ENCODE measurements around the gene SIM2.

The SIM2 gene

GRCh38 chr21:36707763-36708285 lies 8.9 kb downstream of the SIM2 start:
- DNase-seq (ENCODE audit: low read depth in 1 of 2, low spot score in 1 of 2), result no peak
- H3K27ac ChIP-seq (replicated peaks), result no peak overlapping the region
- peaks cover 93% of the 10 kb centered on the region for H3K27me3 ChIP-seq (ENCODE audit: insufficient read depth, poor library complexity, severe bottlenecking)
- no peak for TF ChIP-seq SPI1 (IDR thresholded peaks at IDR 0.05; ENCODE audit: borderline replicate concordance, low read depth)
- TF ChIP-seq, protein P1, sequence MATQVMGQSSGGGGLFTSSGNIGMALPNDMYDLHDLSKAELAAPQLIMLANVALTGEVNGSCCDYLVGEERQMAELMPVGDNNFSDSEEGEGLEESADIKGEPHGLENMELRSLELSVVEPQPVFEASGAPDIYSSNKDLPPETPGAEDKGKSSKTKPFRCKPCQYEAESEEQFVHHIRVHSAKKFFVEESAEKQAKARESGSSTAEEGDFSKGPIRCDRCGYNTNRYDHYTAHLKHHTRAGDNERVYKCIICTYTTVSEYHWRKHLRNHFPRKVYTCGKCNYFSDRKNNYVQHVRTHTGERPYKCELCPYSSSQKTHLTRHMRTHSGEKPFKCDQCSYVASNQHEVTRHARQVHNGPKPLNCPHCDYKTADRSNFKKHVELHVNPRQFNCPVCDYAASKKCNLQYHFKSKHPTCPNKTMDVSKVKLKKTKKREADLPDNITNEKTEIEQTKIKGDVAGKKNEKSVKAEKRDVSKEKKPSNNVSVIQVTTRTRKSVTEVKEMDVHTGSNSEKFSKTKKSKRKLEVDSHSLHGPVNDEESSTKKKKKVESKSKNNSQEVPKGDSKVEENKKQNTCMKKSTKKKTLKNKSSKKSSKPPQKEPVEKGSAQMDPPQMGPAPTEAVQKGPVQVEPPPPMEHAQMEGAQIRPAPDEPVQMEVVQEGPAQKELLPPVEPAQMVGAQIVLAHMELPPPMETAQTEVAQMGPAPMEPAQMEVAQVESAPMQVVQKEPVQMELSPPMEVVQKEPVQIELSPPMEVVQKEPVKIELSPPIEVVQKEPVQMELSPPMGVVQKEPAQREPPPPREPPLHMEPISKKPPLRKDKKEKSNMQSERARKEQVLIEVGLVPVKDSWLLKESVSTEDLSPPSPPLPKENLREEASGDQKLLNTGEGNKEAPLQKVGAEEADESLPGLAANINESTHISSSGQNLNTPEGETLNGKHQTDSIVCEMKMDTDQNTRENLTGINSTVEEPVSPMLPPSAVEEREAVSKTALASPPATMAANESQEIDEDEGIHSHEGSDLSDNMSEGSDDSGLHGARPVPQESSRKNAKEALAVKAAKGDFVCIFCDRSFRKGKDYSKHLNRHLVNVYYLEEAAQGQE (IDR thresholded peaks at IDR 0.05; ENCODE audit: insufficient replicate concordance, low read depth), result no peak
- TF ChIP-seq POLR2AphosphoS5 (IDR thresholded peaks at IDR 0.05; ENCODE audit: low read depth), result no peak
- TF ChIP-seq CTCF (IDR thresholded peaks at IDR 0.05; ENCODE audit: insufficient read depth, low read length), result no peak
- no peak overlapping the region for H3K4me3 ChIP-seq (replicated peaks; ENCODE audit: insufficient read depth, low read length)

DNA sequence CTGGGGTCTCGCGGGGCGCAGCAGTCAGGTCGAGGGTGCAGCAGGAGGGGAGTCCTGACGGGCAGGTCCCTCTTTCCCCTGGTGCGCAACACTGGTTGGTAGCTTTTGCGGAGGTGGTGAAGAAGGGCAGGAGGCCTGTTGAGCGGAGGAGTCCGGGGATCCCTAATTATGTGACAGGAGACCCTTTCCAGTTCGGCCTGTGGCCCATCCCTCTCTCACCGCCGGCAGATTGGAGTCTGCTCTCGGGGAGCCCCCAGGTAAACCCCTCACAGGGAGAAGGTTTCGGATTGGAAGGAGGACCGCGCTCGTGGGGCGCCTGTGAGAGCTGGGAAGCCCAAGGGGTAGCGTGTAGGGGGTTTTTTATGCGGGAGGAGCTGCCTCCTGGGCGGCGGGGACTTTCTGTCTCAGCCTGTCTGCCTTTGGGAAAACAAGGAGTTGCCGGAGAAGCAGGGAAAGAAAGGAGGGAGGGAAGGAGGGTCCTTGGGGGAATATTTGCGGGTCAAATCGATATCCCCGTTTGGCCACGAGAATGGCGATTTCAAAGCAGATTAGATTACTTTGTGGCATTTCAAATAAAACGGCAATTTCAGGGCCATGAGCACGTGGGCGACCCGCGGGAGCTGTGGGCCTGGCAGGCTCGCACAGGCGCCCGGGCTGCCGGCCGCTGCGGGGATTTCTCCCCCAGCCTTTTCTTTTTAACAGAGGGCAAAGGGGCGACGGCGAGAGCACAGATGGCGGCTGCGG lies 9.5 kb downstream of the SIM2 start:
- Histone ChIP-seq H3K27me3 (ENCODE audit: insufficient read depth, poor library complexity, severe bottlenecking) (peaks cover 91% of the 10 kb centered on the region), H3K27ac (replicated peaks) (no peak overlapping the region)

More for the DNA sequence above, 9.5 kb downstream of the SIM2 start:
- TF ChIP-seq SPI1 (IDR thresholded peaks at IDR 0.05; ENCODE audit: borderline replicate concordance, low read depth) (no peak), POLR2AphosphoS5 (IDR thresholded peaks at IDR 0.05; ENCODE audit: low read depth) (no peak), GABPA (IDR thresholded peaks at IDR 0.05; ENCODE audit: low read depth) (no peak), CTCF (IDR thresholded peaks at IDR 0.05; ENCODE audit: insufficient read depth, low read length) (no peak)
- TF ChIP-seq, protein P1 (IDR thresholded peaks at IDR 0.05; ENCODE audit: insufficient replicate concordance, low read depth), result no peak
- H3K4me3 ChIP-seq (replicated peaks; ENCODE audit: insufficient read depth, low read length), result no peak overlapping the region
- no peak for DNase-seq (ENCODE audit: low read depth in 1 of 2, low spot score in 1 of 2)
